ENCODE results near the gene NHP2.

The NHP2 gene

DNA sequence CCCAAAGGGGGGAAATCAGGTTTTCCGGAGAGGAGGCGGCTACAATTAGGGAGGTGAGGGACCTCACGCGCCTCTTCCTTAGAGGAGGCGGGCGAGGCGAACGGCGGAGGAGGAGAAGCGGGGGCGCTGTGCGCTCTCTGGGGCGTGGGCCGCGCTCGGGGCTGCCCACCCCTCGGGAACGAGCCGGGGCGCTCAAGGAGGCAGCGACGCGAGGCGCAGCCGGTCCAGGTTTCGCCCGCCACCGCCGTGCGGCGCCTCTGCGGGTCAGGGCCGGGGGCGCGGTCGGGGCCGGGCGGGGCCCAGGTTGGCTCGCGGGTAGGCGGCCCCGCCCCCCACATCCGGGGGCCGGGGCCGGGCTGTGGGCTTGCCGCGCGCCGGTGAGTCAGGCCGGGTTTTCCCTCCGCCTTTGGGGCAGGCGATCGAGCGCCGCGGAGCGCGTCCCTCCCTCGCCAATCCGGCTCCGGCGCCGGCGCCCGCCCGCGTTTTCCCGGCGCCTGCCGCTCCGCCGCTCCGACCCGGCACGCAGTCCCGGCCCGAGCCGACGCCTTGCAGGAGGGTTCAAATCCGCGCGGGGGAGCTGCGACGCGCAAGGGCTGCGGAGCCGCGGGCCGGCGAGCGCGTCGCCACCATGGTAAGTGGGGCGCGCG, 40.4 kb downstream of the NHP2 start, which contains the start of gene N4BP3:
TSS of gene N4BP3 (plus strand) at position 392 of the 647 bp plus-strand sequence. CDS start 6,052 bp downstream, outside the sequence.
- no peak for DNase-seq

- no peak for DNase-seq
These were observed 41.1 kb downstream of the NHP2 start for GRCh38 chr5:178112545-178112944.

GRCh38 chr5:178111925-178112324, 41.8 kb downstream of the NHP2 start:
- DNase-seq = no peak

DNA sequence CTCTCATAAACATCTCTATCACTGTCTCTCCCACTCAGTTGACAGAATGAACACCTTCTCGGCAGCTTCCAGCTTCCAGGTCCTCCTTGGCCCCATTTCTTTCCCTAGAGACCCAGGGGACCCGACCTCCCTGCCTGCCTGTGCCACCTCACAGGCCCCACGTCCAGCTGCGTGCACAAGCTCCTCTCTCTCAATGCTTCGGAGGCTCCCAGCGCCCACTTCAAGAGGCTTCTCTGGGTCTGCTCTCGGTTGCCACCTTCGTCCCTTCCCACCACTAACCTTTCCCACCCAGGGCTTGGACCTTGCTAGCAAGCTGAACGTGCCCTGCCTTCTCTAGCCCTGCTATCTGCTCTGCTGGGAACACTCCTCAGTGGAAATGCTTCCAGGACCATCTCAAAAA, 43.2 kb downstream of the NHP2 start:
- no peak for DNase-seq

GRCh38 chr5:178108966-178109365, 44.7 kb downstream of the NHP2 start:
- DNase-seq = no peak

DNA sequence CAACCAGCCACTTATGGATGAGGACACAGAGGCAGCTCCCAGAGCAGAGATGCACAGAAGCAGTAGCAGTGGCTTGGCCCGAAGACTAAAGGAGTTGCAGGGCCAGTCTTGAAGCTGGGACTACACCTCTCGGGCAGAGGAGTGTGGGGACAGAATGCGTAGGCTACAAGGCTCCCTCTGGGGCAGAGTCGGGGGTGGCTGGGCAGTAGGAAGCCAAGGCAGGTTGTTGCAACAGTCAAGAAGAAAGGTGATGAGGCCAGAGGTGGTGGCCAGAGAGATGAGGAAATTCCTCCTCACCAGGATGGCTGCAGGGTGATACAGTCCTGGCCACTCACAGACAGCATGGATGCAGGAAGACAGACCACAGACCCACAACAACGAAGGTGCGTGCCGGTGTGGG, 45.2 kb downstream of the NHP2 start:
- no peak for DNase-seq

DNA sequence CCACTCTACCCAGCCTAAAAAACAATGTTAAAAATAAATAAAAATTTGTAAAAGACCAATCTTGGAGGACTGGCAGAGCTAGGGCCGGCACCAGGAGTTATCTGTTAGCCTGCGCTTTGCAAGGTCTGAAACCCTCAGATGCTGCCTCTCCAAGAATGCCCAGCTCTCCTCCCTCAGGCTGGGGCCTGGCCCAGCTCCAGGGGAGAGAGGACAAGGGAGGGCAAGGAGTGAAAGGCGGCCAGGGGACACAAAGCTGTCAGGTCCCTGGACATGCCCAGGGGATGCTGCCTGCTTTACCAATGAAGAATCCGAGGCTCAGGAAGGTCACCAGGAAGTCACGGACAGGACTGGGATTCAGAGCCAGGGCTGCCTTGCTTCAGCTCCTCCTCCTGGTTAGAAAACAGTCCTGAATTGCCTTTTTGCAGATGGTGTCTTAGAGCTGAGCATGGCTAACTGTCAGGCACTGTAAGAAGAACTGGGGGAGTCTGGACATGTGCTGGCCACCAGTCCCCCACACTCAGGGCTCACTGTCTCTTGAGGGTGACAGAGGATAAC, 45.9 kb downstream of the NHP2 start:
- no peak for DNase-seq

DNA sequence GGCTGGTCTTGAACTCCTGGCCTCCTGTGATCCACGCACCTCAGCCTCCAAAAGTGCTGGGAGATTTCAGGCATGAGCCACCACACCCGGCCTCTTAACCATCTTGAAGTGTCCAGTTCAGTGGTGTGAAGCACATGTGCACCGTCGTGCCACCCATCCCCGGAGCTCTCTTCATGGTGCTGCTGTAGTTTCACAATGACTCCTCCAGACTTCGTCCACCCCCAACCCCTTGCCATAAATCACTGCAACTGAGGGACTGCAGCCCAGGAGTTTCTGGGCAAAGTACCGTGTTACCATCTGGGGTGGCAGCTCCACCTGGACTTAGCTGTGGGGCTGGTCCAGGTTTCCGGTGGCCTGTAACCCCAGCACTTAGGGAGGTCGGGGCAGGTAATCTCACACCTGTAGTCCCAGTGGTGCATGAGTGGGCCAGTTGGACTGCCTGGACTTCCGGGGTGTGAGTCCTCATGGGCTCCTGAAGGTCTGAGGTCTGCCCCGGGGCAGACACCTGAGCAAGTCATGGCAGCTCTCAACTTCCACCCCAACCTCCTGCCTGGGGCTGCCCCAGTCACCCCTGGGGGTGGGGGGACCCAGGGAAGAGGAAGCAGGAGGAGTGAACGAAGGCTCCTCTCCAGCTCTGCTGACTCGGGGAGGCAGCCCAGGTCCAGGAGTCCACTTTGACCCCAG, 47.0 kb downstream of the NHP2 start:
- no peak for DNase-seq

DNA sequence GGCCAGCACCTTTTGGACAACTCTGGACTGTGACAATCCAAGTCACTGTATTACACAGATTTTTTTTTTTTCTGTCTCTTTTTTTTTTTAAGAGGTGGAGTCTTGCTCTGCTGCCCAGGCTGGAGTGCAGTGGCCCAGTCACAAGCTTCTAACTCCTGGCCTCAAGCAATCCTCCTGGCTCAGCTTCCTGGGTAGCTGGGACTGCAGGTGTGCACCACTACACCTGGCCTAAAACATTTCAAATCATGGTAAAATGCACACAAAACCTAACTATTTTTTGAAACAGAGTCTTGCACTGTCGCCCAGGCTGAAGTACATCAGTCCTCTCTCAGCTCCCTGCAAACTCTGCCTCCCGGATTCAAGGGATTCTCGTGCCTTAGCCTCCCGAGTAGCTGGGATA, 47.6 kb downstream of the NHP2 start:
- no peak for DNase-seq

GRCh38 chr5:178104492-178104891, 49.2 kb downstream of the NHP2 start:
- DNase-seq = no peak

DNA sequence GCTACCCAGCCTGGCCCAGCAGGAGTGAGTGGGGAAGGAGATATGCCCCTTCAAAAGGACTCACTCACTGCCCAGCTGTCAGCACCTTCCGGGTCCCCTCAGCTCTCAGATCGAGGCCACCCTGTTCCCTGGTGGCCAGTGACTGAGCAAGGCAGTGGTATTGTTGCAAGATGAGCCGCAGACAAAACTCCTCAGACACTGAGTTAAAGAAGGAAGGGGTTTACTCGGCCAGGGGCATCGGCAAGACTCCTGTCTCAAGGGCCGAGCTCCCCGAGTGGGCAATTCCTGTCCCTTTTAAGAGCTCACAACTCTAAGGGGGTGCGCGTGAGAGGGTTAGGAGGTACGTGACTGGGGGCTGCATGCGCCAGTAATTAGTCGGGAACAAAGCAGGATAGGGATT, 50.1 kb downstream of the NHP2 start:
- DNase-seq = no peak
